WTC11 (cell line): ENCODE results near the gene TRAF3IP3.

Experiments
- AR ChIP-seq: fragments of 250-450 bp; sonication (Bioruptor Pico); IDR thresholded peaks from 2 replicates; pipeline ENCODE4 v1.9.0; 2021; ENCODE audit warnings: mild to moderate bottlenecking
- CREB1 ChIP-seq: sonication (generic); formaldehyde crosslinking; IDR thresholded peaks from 2 replicates; pipeline ENCODE4 v1.8.0; 2023; ENCODE audit warnings: mild to moderate bottlenecking, missing genetic modification reagents
- CTCF ChIP-seq: fragments of 200-600 bp; IDR thresholded peaks from 2 replicates; pipeline ENCODE4 v1.8.0; 2022; ENCODE audit warnings: antibody characterized with exemption
- IRF2 ChIP-seq: sonication (generic); formaldehyde crosslinking; IDR thresholded peaks from 2 replicates; pipeline ENCODE4 v1.8.0; 2022; ENCODE audit warnings: low read depth, missing genetic modification reagents, borderline replicate concordance
- MAX ChIP-seq: sonication (generic); formaldehyde crosslinking; IDR thresholded peaks from 2 replicates; pipeline ENCODE4 v1.8.0; 2022; ENCODE audit warnings: mild to moderate bottlenecking, missing genetic modification reagents
- NR3C1 ChIP-seq: sonication (generic); formaldehyde crosslinking; conservative IDR thresholded peaks from 2 replicates; pipeline ENCODE4 v1.8.1; 2023; ENCODE audit warnings: low read depth, mild to moderate bottlenecking, missing genetic modification reagents
- PRRX2 ChIP-seq: fragments of 250-450 bp; sonication (Bioruptor Pico); IDR thresholded peaks from 2 replicates; pipeline ENCODE4 v1.8.0; 2021; ENCODE audit warnings: mild to moderate bottlenecking
- TCF7 ChIP-seq: sonication (generic); formaldehyde crosslinking; IDR thresholded peaks from 2 replicates; pipeline ENCODE4 v1.8.0; 2022; ENCODE audit warnings: mild to moderate bottlenecking, low read depth, missing genetic modification reagents, moderate library complexity
- TP53 ChIP-seq: sonication (generic); formaldehyde crosslinking; IDR thresholded peaks from 2 replicates; pipeline ENCODE4 v1.8.1; 2023; ENCODE audit warnings: mild to moderate bottlenecking, missing genetic modification reagents
- USF2 ChIP-seq: sonication (generic); formaldehyde crosslinking; IDR thresholded peaks from 2 replicates; pipeline ENCODE4 v1.8.1; 2023; ENCODE audit warnings: mild to moderate bottlenecking, missing genetic modification reagents, moderate library complexity
- ZNF121 ChIP-seq: sonication (generic); formaldehyde crosslinking; IDR thresholded peaks from 2 replicates; pipeline ENCODE4 v1.8.0; 2023; ENCODE audit warnings: missing genetic modification reagents
- ZNF263 ChIP-seq: sonication (generic); formaldehyde crosslinking; IDR thresholded peaks from 2 replicates; pipeline ENCODE4 v1.8.1; 2022; ENCODE audit warnings: low read depth, mild to moderate bottlenecking, moderate library complexity, missing genetic modification reagents

- TF ChIP-seq ZNF263 (CRISPR knock-in tag) (no peak), ZNF121 (CRISPR knock-in tag) (no peak), PRRX2 (no peak), CTCF (no peak), AR (no peak), CREB1 (CRISPR knock-in tag) (no peak), IRF2 (CRISPR knock-in tag) (no peak), MAX (CRISPR knock-in tag) (no peak), USF2 (no peak), TCF7 (CRISPR knock-in tag) (no peak), NR3C1 (CRISPR knock-in tag) (no peak), TP53 (no peak)
Observed at GRCh38 chr1:209728466-209728865, 27.4 kb upstream of the TRAF3IP3 start.
